Right renal pelvis (tissue), 4 donors: ENCODE results near the gene HECTD4. TPM values are rescaled to one million over a fixed set of nuclear protein-coding genes. Genes with fewer than 3 reads are reported as not detected.
"Not testable (repeated sequence)": the region's sequence is repeated elsewhere in the genome, so short reads cannot be mapped to it uniquely, and the experiment has no call there.

Experiments
- DNase-seq, 4 donors: peaks; one replicate each; pipeline ENCODE4 v3.0.0-alpha.2; 2013; ENCODE audit warnings: low read depth in 4 of 4, low spot score in 3 of 4, missing footprints in 1 of 4
- polyA plus RNA-seq, 4 donors: library from polyadenylated mRNA; unstranded; fragments of 120-200 nt; gene quantifications; one replicate each; pipeline ENCODE4 v1.2.1, GENCODE V29; 2013; ENCODE audit not compliant: insufficient read length in 4 of 4

Gene HECTD4
- polyA plus RNA-seq, 4 donors: 44.5 to 58.9 (median 45.9) TPM

GRCh38 chr12:112357214-112357613 lies 25.0 kb downstream of the HECTD4 start:
- no peak for DNase-seq

GRCh38 chr12:112354399-112354798 lies 27.8 kb downstream of the HECTD4 start:
- DNase-seq: no peak

DNA sequence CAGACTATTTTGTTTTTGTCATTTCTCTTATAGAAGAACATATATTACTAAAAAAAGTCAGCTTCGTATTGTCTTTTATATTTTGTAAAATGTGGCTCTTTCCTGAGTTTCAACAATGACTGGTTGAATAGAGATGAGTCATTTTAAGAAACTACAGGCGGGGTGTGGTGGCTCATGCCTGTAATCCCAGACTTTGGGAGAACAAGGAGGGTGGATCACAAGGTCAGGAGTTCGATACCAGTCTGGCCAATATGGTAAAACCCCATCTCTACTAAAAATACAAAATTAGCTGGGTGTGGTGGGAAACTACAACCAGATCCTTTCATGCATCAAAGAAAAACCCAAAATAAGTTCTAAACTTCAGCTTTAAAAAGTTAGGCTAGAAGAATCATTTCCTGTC lies 28.8 kb downstream of the HECTD4 start:
- DNase-seq: no peak

DNA sequence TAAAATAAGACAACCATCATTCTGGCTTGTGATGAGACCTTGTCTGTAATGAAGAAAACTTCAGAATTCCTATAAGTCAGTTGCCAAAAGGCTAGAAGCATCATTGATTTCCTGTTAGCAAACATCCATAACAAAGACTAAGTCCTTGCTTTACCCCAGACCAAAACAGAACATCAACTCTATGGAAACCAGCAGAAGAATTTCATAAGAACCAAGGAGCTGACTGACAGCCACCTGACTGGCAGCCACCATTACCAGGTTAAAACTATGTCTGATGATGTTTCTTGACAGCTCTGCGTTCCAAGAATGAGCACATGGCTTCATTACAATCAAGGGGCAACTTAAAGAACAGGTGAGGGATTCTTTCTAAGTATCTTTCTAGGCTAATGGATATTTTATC lies 29.3 kb downstream of the HECTD4 start:
- no peak for DNase-seq

DNA sequence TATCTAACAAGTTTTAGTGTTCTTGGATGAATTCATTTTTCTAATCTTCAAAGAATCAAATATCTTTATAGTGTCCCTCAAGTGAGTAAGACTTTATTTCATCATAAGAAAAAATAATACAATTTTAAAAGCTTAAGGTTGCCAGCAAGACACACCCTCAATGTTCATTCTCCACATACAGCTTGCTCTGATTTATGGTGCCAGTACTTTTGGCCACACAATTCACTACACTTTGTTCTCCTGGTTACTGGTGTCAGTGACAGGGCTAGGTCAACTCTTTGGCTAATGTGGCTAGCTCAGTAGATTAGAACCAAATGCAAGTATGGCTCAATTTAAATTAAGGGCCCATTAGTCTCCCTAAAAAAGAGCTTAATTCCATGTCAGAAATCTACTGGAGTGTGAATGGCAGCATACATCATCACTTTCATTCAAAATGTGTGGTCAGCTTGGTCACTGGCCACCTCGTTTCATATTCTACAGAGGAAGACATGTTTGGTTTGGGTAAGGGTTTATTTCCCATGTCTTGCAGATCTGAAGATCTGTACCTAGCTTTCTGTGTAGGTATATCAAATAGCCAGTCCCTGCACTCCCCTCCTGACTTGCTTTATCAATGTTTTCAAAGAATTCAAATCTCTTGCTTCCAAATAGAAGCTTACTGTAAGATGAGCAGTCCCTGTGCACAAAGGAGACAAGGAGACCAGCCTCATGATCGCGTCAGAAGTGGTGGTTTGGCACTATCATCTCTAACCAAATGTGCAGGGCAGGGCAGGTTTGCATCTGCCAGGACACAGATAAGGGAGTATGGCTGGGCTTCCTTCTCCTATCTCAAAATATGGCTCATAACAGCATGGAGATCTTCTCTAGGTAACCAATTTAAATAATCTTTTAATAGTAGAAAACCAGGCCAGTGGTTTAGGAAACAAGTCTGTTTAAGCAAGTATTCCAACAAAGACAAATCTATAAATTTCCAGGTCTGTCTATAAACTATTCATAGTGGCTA lies 31.3 kb downstream of the HECTD4 start:
- no peak for DNase-seq

DNA sequence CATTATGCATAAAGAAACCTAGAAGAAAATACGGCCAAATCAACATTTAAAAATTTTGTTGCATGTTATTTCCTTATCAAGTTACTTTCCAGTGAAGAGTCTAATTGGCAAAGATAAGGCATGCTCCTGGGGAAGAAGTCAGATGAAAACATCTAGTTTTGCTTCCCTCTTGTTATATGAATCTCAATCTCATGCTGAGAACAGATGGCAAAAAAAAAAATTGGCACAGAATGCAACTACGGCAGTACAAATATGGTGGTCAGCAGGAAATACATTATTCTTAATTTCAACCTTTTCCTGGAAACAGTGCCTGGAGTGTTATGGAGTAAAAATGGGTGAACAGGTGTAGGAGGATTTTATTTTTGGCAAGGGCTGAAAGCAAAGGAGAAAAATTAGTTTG lies 32.8 kb downstream of the HECTD4 start:
- no peak for DNase-seq

DNA sequence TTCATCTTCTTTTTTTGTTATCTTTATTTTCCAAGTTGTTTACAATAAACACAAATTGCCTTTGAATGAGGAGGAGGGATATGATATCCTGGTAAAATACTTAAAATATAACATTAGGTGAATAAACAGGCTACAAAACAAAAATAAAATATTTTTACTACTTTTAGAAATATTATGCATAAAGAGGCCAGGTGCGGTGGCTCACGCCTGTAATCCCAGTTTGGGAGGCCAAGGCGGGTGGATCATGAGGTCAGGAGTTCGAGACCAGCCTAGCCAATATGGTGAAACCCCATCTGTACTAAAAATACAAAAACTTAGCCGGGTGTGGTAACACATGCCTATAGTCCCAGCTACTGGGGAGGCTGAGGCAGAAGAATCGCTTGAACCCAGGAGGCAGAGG lies 33.3 kb downstream of the HECTD4 start:
- DNase-seq: not testable (repeated sequence)

- no peak for DNase-seq
These were observed 34.6 kb downstream of the HECTD4 start for GRCh38 chr12:112347581-112347982.

DNA sequence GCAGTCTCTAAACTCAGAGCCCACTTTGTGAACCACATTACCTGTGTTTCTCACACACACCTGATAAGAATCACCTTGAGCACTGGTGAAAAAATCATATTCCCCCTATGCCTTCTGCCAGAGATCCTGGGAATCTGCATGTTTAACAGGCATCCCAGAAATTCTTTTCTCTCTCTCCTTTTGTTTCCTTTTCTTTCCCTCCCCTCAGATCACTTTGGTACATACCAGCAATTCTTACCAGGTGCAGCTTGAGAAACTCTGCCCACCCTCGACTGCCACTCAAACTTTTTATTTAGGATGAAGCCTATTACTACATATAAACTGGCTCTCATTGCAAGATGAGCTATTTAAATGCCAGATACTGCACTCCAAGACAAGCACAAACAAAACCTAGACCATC lies 36.0 kb downstream of the HECTD4 start:
- no peak for DNase-seq

- DNase-seq: no peak
These were observed 38.0 kb downstream of the HECTD4 start for GRCh38 chr12:112344220-112344619.

DNA sequence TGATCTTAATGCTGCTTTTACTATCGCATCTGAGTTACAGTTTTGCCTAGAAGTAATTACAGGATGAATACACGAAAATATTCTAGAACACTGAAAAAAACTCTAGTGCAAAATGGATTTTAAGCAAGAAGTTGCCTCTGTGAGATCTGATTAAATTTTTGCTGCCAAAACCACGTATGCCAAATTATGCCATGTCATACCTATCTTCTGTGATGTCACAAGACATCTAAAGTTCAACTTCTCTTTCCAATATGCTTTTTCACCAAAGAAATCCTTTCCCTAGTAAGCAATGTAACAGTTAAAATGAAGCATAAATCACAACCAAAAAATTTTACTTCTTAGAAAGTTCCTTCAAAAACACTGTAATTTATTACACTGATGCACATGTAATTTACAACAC lies 39.6 kb downstream of the HECTD4 start:
- no peak for DNase-seq

DNA sequence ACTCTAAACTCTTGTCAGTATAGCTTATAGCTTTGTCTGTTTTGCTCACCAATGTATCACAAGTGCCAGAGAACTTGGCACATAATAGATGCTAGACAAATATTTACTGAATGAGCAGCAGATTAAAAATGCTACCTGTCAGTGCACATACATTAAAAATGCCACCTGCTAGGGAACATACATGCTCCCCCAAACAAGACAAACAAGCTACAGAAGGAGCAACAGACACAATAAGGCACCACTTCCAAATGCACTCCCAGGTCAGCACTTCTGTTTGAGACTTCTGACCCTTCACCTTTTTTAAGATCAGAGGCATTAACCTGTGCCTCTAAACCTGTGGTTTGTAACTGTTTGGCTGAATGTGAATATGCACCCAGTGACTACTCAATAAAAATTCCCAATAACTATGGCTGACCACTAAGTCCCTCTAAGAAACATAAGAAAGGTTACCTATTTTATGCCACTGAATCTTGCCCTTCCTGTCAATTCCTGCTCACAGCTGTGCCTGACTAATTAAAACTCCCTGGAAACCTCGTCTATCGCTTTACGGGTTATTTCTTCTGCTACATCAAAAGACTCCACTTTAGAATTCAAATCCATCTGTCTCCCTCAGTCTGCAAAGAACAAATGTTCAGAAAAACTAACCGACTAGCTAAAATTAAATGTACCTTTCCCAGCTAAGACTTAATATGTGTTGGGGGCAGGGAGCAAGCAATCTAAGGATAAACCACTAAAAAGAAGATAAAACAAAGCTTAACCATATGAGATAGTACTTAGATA lies 41.0 kb downstream of the HECTD4 start:
- DNase-seq: no peak

- no peak for DNase-seq
These were observed 42.0 kb downstream of the HECTD4 start for GRCh38 chr12:112340230-112340629.

DNA sequence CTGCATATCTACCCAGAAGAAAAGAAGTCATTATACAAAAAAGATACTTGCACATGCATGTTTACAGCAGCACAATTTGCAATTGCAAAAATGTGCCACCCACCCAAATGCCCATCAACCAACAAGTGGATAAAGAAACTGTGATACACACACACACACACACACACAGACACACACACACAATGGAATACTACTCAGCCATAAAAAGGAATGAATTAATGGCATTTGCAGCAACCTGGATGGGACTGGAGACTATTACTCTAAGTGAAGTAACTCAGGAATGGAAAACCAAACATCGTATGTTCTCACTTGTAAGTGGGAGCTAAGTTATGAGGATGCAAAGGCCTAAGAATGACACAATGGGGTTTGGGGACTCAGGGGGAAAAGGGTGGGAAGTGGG lies 47.2 kb downstream of the HECTD4 start:
- DNase-seq: not testable (repeated sequence)

GRCh38 chr12:112333019-112333418 lies 49.2 kb downstream of the HECTD4 start:
- DNase-seq: no peak

DNA sequence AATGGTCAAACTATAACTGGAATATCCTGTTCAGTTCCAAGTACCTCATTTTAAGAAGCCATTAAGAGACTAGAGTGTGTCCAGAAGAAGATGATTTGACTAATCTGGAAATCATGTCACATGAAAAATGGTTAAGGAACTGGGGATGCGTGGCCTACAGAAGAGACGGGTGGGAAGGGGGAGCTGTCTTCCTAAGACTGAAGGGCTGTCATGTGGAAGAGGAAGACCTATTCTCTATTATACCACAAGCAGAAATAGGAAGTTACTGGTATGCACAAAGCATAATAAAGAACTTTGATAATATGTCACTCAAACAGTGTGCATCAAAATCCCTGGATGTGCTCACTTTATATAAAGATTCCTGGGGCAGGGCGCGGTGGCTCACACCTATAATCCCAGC lies 50.3 kb downstream of the HECTD4 start:
- DNase-seq: no peak

DNA sequence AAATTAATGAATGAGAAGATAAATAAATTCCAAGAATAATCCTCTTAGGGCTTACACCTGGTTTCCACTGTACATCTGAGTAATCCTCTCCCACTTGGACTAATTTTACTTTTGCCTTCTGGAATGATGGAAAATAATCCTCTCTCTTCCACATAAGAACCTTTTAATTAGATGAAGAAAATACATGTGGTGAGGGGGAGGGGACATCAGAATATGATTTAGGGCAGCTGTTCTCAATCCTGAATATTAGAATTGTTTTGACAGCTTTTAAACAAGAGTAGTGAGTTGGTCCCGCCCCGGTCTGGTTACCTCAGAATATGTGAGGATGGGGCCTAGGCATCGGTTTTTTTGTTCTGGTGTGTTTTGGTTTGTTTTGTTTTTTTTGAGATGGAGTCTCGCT lies 51.5 kb downstream of the HECTD4 start:
- no peak for DNase-seq

DNA sequence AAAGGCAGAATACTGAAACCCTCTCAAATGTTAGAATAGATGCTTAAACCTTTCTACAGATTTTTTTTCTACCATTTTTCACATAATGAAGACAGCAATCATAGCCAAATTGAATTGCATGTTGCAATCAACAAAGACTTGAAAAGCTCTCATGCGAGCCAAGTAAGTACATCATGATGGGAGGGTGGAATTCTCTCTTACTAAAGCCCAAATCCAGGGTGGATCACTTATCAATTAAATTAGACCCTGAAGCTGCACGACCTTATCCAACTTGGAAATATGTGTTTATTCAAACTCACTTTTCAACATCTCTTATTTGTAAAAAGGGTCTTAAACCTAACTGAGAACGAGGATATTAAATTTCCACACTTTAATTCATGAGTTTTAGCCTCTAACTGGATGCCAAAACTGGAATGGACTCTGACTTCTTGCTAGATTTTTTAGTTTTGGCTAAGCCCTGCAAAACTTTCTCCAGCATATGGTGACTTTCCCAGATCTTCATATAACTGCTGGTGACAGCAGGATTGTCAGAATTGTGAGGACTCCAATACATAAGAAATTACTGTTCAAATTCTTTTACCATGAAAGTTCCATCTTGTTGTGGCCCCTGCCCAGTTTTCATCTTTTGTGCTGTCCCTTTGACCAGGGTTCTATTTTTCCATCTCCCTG lies 53.6 kb downstream of the HECTD4 start:
- DNase-seq: no peak

DNA sequence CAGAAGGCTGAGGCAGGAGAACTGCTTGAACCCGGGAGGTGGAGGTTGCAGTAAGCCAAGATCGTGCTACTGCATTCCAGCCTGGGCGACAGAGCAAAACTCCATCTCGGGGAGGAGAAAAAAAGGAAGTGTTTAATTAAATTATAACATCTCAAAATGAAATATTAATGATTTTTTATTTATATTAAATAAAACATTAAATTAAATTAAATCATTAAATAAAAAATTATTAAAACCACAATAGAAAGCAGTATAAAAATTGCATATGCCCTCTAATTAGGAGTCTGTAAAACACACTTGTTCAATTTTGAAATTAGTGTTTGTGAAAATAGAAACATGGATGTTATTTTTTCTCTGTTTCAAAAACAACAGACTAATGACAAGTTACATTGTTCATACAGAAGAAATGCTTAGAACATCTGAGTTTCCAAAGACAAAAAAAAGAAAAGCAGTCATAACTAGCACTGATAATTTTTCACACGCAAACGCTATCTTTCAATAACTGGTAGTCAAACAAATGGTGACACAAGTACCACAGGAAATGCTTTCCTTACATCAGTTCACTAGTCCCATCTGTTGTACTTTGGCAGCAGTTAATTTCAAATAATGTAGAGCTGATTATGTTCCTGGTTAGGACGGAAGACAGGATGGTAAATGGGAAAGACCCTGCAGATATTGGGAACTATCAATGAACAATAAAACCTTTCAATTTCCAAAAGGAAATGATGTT lies 54.9 kb downstream of the HECTD4 start:
- DNase-seq: no peak

- DNase-seq: no peak
These were observed 56.5 kb downstream of the HECTD4 start for GRCh38 chr12:112325622-112326207.
